DND-41 (cell line): ENCODE data around the gene PDS5B.
A peak's percentile ranks its signal among the peaks of the same experiment; 100 is the strongest.

ENCODE experiments used
- ATAC-seq: fragments of 200-7000 bp; cut with Tn5 transposase; 3 replicates; pipeline ENCODE4 v1.9.1; 2021; ENCODE audit warnings: low read depth; ENCODE audit not compliant: insufficient read depth
- DNase-seq: peaks from one replicate; pipeline ENCODE4 v3.0.0-alpha.2; 2020
- H2AFZ ChIP-seq: 2 replicates; pipeline ENCODE4 v1.6.0; 2012; ENCODE audit warnings: low read depth, low read length
- H3K27ac ChIP-seq: 2 replicates; pipeline ENCODE4 v1.5.1; 2012; ENCODE audit warnings: low read length, inconsistent platforms
- H3K27me3 ChIP-seq: fragments of 200-600 bp; sonication (generic); 2 replicates; pipeline ENCODE4 v1.6.0; 2012; ENCODE audit warnings: low read length, mild to moderate bottlenecking, inconsistent platforms; ENCODE audit not compliant: insufficient read depth, poor library complexity
- H3K36me3 ChIP-seq: 2 replicates; pipeline ENCODE4 v1.5.1; 2012; ENCODE audit warnings: low read length, inconsistent platforms; ENCODE audit not compliant: insufficient read depth
- H3K4me1 ChIP-seq: 2 replicates; pipeline ENCODE4 v1.5.1; 2012; ENCODE audit warnings: mild to moderate bottlenecking, low read length; ENCODE audit not compliant: insufficient read depth
- H3K4me2 ChIP-seq: 2 replicates; pipeline ENCODE4 v1.6.0; 2012; ENCODE audit warnings: mild to moderate bottlenecking, moderate library complexity, low read length, inconsistent platforms; ENCODE audit not compliant: insufficient read depth
- H3K4me3 ChIP-seq, 2 experiments: fragments of 200-600 bp in 1 of 2; shearing (Covaris generic) in 1 of 2; 2 replicates each; pipeline ENCODE4 v1.5.1; 2012 to 2016; ENCODE audit warnings: inconsistent platforms in 2 of 2, low read length in 2 of 2, mild to moderate bottlenecking in 2 of 2, low read depth in 1 of 2, moderate library complexity in 1 of 2
- H3K79me2 ChIP-seq: 2 replicates; pipeline ENCODE4 v1.6.0; 2012; ENCODE audit warnings: low read length, inconsistent platforms; ENCODE audit not compliant: insufficient read depth
- H3K9ac ChIP-seq: 2 replicates; pipeline ENCODE4 v1.6.0; 2012; ENCODE audit warnings: low read depth, mild to moderate bottlenecking, inconsistent platforms, low read length, moderate library complexity
- H3K9me3 ChIP-seq: 2 replicates; pipeline ENCODE4 v1.5.1; 2012; ENCODE audit warnings: low read length, moderate library complexity, mild to moderate bottlenecking, inconsistent platforms; ENCODE audit not compliant: insufficient read depth, severe bottlenecking
- H4K20me1 ChIP-seq: 2 replicates; pipeline ENCODE4 v1.6.0; 2012; ENCODE audit warnings: low read length; ENCODE audit not compliant: insufficient read depth
- CTCF ChIP-seq: IDR thresholded peaks from 2 replicates; pipeline ENCODE4 v1.5.1; 2012; ENCODE audit warnings: borderline replicate concordance, low read length, moderate library complexity, mild to moderate bottlenecking; ENCODE audit not compliant: poor library complexity, severe bottlenecking; ENCODE audit errors: extremely low read depth
- EZH2 ChIP-seq: IDR thresholded peaks from 3 replicates; pipeline ENCODE4 v1.6.1; 2012; ENCODE audit warnings: borderline replicate concordance, low read depth, mild to moderate bottlenecking, moderate library complexity, low read length, inconsistent platforms; ENCODE audit not compliant: severe bottlenecking

The PDS5B gene

DNA sequence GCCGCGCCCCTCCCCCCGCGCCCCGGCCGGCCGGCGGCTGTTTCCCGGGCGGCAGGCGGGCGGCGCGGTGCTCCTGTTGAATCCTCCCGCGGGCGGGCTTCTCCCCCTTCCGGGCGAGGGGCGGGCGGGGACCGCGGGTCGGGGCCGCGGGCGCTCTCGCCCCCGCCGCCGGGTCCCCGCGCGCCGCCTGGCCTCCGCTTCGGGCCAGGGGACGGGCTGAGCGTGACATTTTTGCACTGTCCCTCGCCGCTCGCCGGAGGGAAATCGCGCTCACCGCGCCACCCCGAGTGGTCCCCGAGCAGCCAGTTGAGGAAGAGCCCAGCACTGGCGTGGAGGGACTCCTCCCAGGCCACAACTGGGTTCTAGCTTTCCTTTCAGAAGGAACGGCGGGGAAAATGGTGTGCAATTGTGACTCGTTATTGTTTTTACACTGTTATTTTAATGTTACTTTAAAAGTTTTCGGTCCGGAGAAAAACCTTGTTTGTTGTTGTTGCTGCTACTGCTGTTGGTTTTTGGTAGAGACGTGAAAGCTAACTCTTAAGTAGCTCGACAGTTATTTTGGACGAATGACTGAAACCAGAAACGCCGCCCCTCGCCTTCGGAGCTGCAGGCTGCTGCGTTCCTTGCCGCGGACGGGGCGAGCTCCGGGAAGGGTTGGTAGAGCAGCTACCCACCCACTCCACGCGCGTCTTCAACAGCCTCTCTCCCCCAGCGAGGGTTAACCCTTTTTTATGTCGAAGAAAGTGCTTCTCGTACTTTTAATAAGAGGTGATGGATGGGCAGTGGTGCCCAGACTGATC lies 959 bp downstream of the PDS5B start:
- Histone ChIP-seq H3K4me3 (peak overlapping the region; percentile 77 to 96), H4K20me1 (peaks cover 44% of the 10 kb centered on the region), H3K27ac (peak overlapping the region; percentile 95), H3K9me3 (no peaks in the 10 kb centered on the region), H3K4me2 (peak overlapping the region; percentile 85), H3K79me2 (peaks cover 55% of the 10 kb centered on the region), H3K27me3 (no peaks in the 10 kb centered on the region), H3K36me3 (peaks cover 3% of the 10 kb centered on the region; the same call in 1 of the 2 replicates), H2AFZ (peak overlapping the region; percentile 76), H3K9ac (peak overlapping the region; percentile 86), H3K4me1 (peaks cover 37% of the 10 kb centered on the region)
- ATAC-seq (peak; percentile 36), DNase-seq (peak; percentile 71)
- peak; percentile 1 for TF ChIP-seq CTCF
- TF ChIP-seq EZH2: no peak

- Histone ChIP-seq H3K4me3 (peak overlapping the region; percentile 77 to 96), H3K79me2 (peaks cover 61% of the 10 kb centered on the region), H3K4me2 (peak overlapping the region; percentile 85), H3K4me1 (peaks cover 37% of the 10 kb centered on the region), H3K27ac (peak overlapping the region; percentile 95), H3K36me3 (peaks cover 3% of the 10 kb centered on the region), H4K20me1 (peaks cover 50% of the 10 kb centered on the region), H3K9me3 (no peaks in the 10 kb centered on the region), H3K9ac (peak overlapping the region; percentile 86), H2AFZ (peak overlapping the region; percentile 76), H3K27me3 (no peaks in the 10 kb centered on the region)
- no peak for DNase-seq
- TF ChIP-seq CTCF: no peak
- TF ChIP-seq EZH2: no peak
- no peak for ATAC-seq
Measured at GRCh38 chr13:32587811-32588170, 1.5 kb downstream of the PDS5B start.

DNA sequence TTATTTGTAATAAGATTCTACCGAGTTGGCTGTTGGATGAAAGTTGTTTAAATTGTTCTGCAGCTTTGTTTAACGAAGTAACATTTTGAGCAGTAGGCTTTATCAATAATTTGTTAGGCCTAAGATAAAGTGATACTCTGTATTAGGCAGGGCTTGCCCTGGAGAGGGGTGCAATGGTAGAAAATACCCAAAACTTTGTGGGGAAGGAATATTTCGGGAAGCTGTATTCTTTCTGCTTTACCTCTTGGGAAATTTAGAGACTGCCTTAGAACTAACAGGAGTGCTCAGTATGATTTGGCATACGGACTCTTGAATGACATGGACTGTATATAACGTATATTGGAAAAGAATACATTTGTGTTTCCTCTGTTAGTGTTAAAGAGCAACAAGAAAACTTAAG lies 2.5 kb downstream of the PDS5B start:
- peak overlapping the region in 1 of 2 experiments; percentile 96; a peak in 2 of 4 replicates for H3K4me3 ChIP-seq

More for the DNA sequence above, 2.5 kb downstream of the PDS5B start:
- ATAC-seq (no peak), DNase-seq (no peak)
- peaks cover 3% of the 10 kb centered on the region for H3K36me3 ChIP-seq
- H3K4me2 ChIP-seq: peak overlapping the region; percentile 85
- no peak for TF ChIP-seq CTCF
- TF ChIP-seq EZH2: no peak
- H3K27ac ChIP-seq: peak overlapping the region; percentile 46; the same call in 1 of the 2 replicates
- peaks cover 37% of the 10 kb centered on the region for H3K4me1 ChIP-seq
- peaks cover 70% of the 10 kb centered on the region for H3K79me2 ChIP-seq
- no peak overlapping the region for H2AFZ ChIP-seq
- H3K27me3 ChIP-seq: no peaks in the 10 kb centered on the region
- no peaks in the 10 kb centered on the region for H3K9me3 ChIP-seq
- H3K9ac ChIP-seq: peak overlapping the region; percentile 86
- peaks cover 59% of the 10 kb centered on the region for H4K20me1 ChIP-seq
